ENCODE measurements around the gene C4orf50. TPM values are rescaled to one million over a fixed set of nuclear protein-coding genes. Genes with fewer than 3 reads are reported as not detected.
A peak's percentile ranks its signal among the peaks of the same experiment; 100 is the strongest.

The C4orf50 gene
- total and polyA plus RNA-seq, 5 donors from 2014 or later, result 0.05 to 3.5 (median 0.11) TPM; not detected in 2

- Mint-ChIP-seq H3K9me3 (peaks cover 0 to 25% (median 5%) of the 10 kb centered on the region in 7 donors), H3K4me1 (no peaks in the 10 kb centered on the region), H3K4me3 (no peak overlapping the region), H3K36me3 (peaks cover 17% of the 10 kb centered on the region), H3K27me3 (peaks cover 4% of the 10 kb centered on the region), H3K27ac (peak overlapping the region in 1 of 3 donors; percentile 18)
- H3K4me1 ChIP-seq (ENCODE audit: control insufficient read depth, insufficient read depth, low read length, poor library complexity, severe bottlenecking), result no peaks in the 10 kb centered on the region
- peaks cover 78% of the 10 kb centered on the region for H3K36me3 ChIP-seq (ENCODE audit: control insufficient read depth, insufficient read depth, low read length)
- ATAC-seq (ENCODE audit: low read depth in 2 of 2), result no peak
- no peak overlapping the region for H3K27ac ChIP-seq (ENCODE audit: insufficient read depth, low read length, poor library complexity, severe bottlenecking)
- peaks cover 28 to 48% of the 10 kb centered on the region in 2 experiments for H3K9me3 ChIP-seq (ENCODE audit: control insufficient read depth in 2 of 2, low read length in 2 of 2)
- H3K27me3 ChIP-seq (ENCODE audit: control insufficient read depth, insufficient read depth, low read length), result no peaks in the 10 kb centered on the region
- DNase-seq, result no peak
- no peak overlapping the region for H3K4me3 ChIP-seq (ENCODE audit: low read depth, low read length)
These were observed 40.5 kb upstream of the C4orf50 start for GRCh38 chr4:6058531-6059374.

GRCh38 chr4:6056976-6057766 is 38.9 kb upstream of the C4orf50 start:
- Mint-ChIP-seq H3K36me3 (peaks cover 14% of the 10 kb centered on the region), H3K4me3 (no peak overlapping the region), H3K9me3 (peaks cover 0 to 25% (median 5%) of the 10 kb centered on the region in 7 donors), H3K27ac (no peak overlapping the region), H3K27me3 (peaks cover 4% of the 10 kb centered on the region), H3K4me1 (no peaks in the 10 kb centered on the region)
- Histone ChIP-seq H3K27me3 (ENCODE audit: control insufficient read depth, insufficient read depth, low read length) (no peaks in the 10 kb centered on the region), H3K9me3 (ENCODE audit: control insufficient read depth in 2 of 2, low read length in 2 of 2) (peaks cover 28 to 47% of the 10 kb centered on the region in 2 experiments), H3K27ac (ENCODE audit: insufficient read depth, low read length, poor library complexity, severe bottlenecking) (no peak overlapping the region), H3K36me3 (ENCODE audit: control insufficient read depth, insufficient read depth, low read length) (peaks cover 69% of the 10 kb centered on the region), H3K4me3 (ENCODE audit: low read depth, low read length) (no peak overlapping the region), H3K4me1 (ENCODE audit: control insufficient read depth, insufficient read depth, low read length, poor library complexity, severe bottlenecking) (no peaks in the 10 kb centered on the region)
- no peak for ATAC-seq (ENCODE audit: low read depth in 2 of 2)
- no peak for DNase-seq

- Mint-ChIP-seq H3K4me1 (no peaks in the 10 kb centered on the region), H3K36me3 (peaks cover 13% of the 10 kb centered on the region), H3K4me3 (no peak overlapping the region), H3K9me3 (peaks cover 0 to 21% (median 2%) of the 10 kb centered on the region in 7 donors), H3K27ac (no peak overlapping the region), H3K27me3 (peaks cover 4% of the 10 kb centered on the region)
- peaks cover 51% of the 10 kb centered on the region for H3K36me3 ChIP-seq (ENCODE audit: control insufficient read depth, insufficient read depth, low read length)
- H3K9me3 ChIP-seq (ENCODE audit: control insufficient read depth in 2 of 2, low read length in 2 of 2), result peaks cover 23 to 32% of the 10 kb centered on the region in 2 experiments
- no peak for DNase-seq
- no peak for ATAC-seq (ENCODE audit: low read depth in 2 of 2)
- no peaks in the 10 kb centered on the region for H3K4me1 ChIP-seq (ENCODE audit: control insufficient read depth, insufficient read depth, low read length, poor library complexity, severe bottlenecking)
- no peaks in the 10 kb centered on the region for H3K27me3 ChIP-seq (ENCODE audit: control insufficient read depth, insufficient read depth, low read length)
- H3K4me3 ChIP-seq (ENCODE audit: low read depth, low read length), result no peak overlapping the region
- no peak overlapping the region for H3K27ac ChIP-seq (ENCODE audit: insufficient read depth, low read length, poor library complexity, severe bottlenecking)
These were observed 37.2 kb upstream of the C4orf50 start for GRCh38 chr4:6055436-6055835.

GRCh38 chr4:6055030-6055429 is 36.8 kb upstream of the C4orf50 start:
- Mint-ChIP-seq H3K4me1 (no peaks in the 10 kb centered on the region), H3K27me3 (peaks cover 4% of the 10 kb centered on the region), H3K9me3 (peaks cover 0 to 17% (median 2%) of the 10 kb centered on the region in 7 donors), H3K36me3 (peaks cover 9% of the 10 kb centered on the region), H3K4me3 (no peak overlapping the region), H3K27ac (no peak overlapping the region)
- Histone ChIP-seq H3K27me3 (ENCODE audit: control insufficient read depth, insufficient read depth, low read length) (no peaks in the 10 kb centered on the region), H3K36me3 (ENCODE audit: control insufficient read depth, insufficient read depth, low read length) (peaks cover 47% of the 10 kb centered on the region), H3K4me3 (ENCODE audit: low read depth, low read length) (no peak overlapping the region), H3K4me1 (ENCODE audit: control insufficient read depth, insufficient read depth, low read length, poor library complexity, severe bottlenecking) (no peaks in the 10 kb centered on the region), H3K9me3 (ENCODE audit: control insufficient read depth in 2 of 2, low read length in 2 of 2) (peaks cover 19 to 28% of the 10 kb centered on the region in 2 experiments), H3K27ac (ENCODE audit: insufficient read depth, low read length, poor library complexity, severe bottlenecking) (no peak overlapping the region)
- ATAC-seq (ENCODE audit: low read depth in 2 of 2) (no peak), DNase-seq (no peak)

- Mint-ChIP-seq H3K27me3 (peaks cover 4% of the 10 kb centered on the region), H3K4me3 (no peak overlapping the region)
These were observed 36.1 kb upstream of the C4orf50 start for GRCh38 chr4:6054162-6054922.

GRCh38 chr4:6052679-6053078 is 34.4 kb upstream of the C4orf50 start:
- Mint-ChIP-seq H3K9me3 (peaks cover 0 to 5% (median 0%) of the 10 kb centered on the region in 7 donors), H3K36me3 (peaks cover 4% of the 10 kb centered on the region), H3K27ac (no peak overlapping the region), H3K4me1 (peaks cover 0 to 2% (median 0%) of the 10 kb centered on the region in 4 donors), H3K4me3 (no peak overlapping the region), H3K27me3 (no peaks in the 10 kb centered on the region)
- DNase-seq (no peak), ATAC-seq (ENCODE audit: low read depth in 2 of 2) (no peak)
- peaks cover 0 to 4% of the 10 kb centered on the region in 2 experiments for H3K9me3 ChIP-seq (ENCODE audit: control insufficient read depth in 2 of 2, low read length in 2 of 2)
- H3K4me3 ChIP-seq (ENCODE audit: low read depth, low read length), result no peak overlapping the region
- no peaks in the 10 kb centered on the region for H3K27me3 ChIP-seq (ENCODE audit: control insufficient read depth, insufficient read depth, low read length)
- no peak overlapping the region for H3K27ac ChIP-seq (ENCODE audit: insufficient read depth, low read length, poor library complexity, severe bottlenecking)
- peaks cover 24% of the 10 kb centered on the region for H3K36me3 ChIP-seq (ENCODE audit: control insufficient read depth, insufficient read depth, low read length)
- H3K4me1 ChIP-seq (ENCODE audit: control insufficient read depth, insufficient read depth, low read length, poor library complexity, severe bottlenecking), result no peaks in the 10 kb centered on the region

More at GRCh38 chr4:6054162-6054922, 36.1 kb upstream of the C4orf50 start:
- H3K27me3 ChIP-seq (ENCODE audit: control insufficient read depth, insufficient read depth, low read length), result no peaks in the 10 kb centered on the region
- peaks cover 41% of the 10 kb centered on the region for H3K36me3 ChIP-seq (ENCODE audit: control insufficient read depth, insufficient read depth, low read length)
- H3K27ac ChIP-seq (ENCODE audit: insufficient read depth, low read length, poor library complexity, severe bottlenecking), result no peak overlapping the region
- H3K9me3 Mint-ChIP-seq, result peaks cover 0 to 12% (median 2%) of the 10 kb centered on the region in 7 donors
- H3K27ac Mint-ChIP-seq, result no peak overlapping the region
- peaks cover 9% of the 10 kb centered on the region for H3K36me3 Mint-ChIP-seq
- ATAC-seq (ENCODE audit: low read depth in 2 of 2), result no peak
- no peak overlapping the region for H3K4me3 ChIP-seq (ENCODE audit: low read depth, low read length)
- no peaks in the 10 kb centered on the region for H3K4me1 Mint-ChIP-seq
- H3K9me3 ChIP-seq (ENCODE audit: control insufficient read depth in 2 of 2, low read length in 2 of 2), result peaks cover 14 to 21% of the 10 kb centered on the region in 2 experiments
- H3K4me1 ChIP-seq (ENCODE audit: control insufficient read depth, insufficient read depth, low read length, poor library complexity, severe bottlenecking), result no peaks in the 10 kb centered on the region
- DNase-seq, result no peak

GRCh38 chr4:6050551-6050950 is 32.3 kb upstream of the C4orf50 start:
- H3K4me3 ChIP-seq (ENCODE audit: low read depth, low read length), result no peak overlapping the region
- no peaks in the 10 kb centered on the region for H3K27me3 Mint-ChIP-seq
- H3K36me3 ChIP-seq (ENCODE audit: control insufficient read depth, insufficient read depth, low read length), result peaks cover 12% of the 10 kb centered on the region
- no peaks in the 10 kb centered on the region for H3K9me3 Mint-ChIP-seq
- H3K9me3 ChIP-seq (ENCODE audit: control insufficient read depth in 2 of 2, low read length in 2 of 2), result no peaks in the 10 kb centered on the region
- no peak for ATAC-seq (ENCODE audit: low read depth in 2 of 2)
- H3K27ac Mint-ChIP-seq, result no peak overlapping the region
- no peaks in the 10 kb centered on the region for H3K4me1 ChIP-seq (ENCODE audit: control insufficient read depth, insufficient read depth, low read length, poor library complexity, severe bottlenecking)
- H3K4me3 Mint-ChIP-seq, result no peak overlapping the region
- H3K4me1 Mint-ChIP-seq, result peaks cover 0 to 2% (median 0%) of the 10 kb centered on the region in 4 donors
- no peak overlapping the region for H3K27ac ChIP-seq (ENCODE audit: insufficient read depth, low read length, poor library complexity, severe bottlenecking)
- no peaks in the 10 kb centered on the region for H3K27me3 ChIP-seq (ENCODE audit: control insufficient read depth, insufficient read depth, low read length)
- no peak for DNase-seq
- H3K36me3 Mint-ChIP-seq, result no peaks in the 10 kb centered on the region
